ENCODE results near the gene ZNF525. TPM values are rescaled to one million over a fixed set of nuclear protein-coding genes. Genes with fewer than 3 reads are reported as not detected.
"Not testable (repeated sequence)": the region's sequence is repeated elsewhere in the genome, so short reads cannot be mapped to it uniquely, and the experiment has no call there.

Gene ZNF525
- total and polyA plus RNA-seq, 4 donors = 1.1 to 5.2 (median 1.4) TPM

- Histone ChIP-seq H3K27ac (ENCODE audit: low read depth in 1 of 2, low read length in 2 of 2) (peak overlapping the region; percentile 28 to 63), H3K27me3 (ENCODE audit: control insufficient read depth in 4 of 4, insufficient read depth in 4 of 4, low read length in 3 of 4) (no peaks in the 10 kb centered on the region), H3K9ac (ENCODE audit: low read depth in 1 of 2, low read length in 2 of 2) (peak overlapping the region in 1 of 2 donors; percentile 65), H3K36me3 (ENCODE audit: control insufficient read depth in 4 of 4, insufficient read depth in 3 of 4, low read depth in 1 of 4, low read length in 3 of 4) (peaks cover 2 to 12% (median 5%) of the 10 kb centered on the region in 4 donors), H3K4me1 (ENCODE audit: control insufficient read depth in 4 of 4, insufficient read depth in 4 of 4, low read length in 3 of 4) (peaks cover 0 to 16% (median 9%) of the 10 kb centered on the region in 4 donors), H3K4me3 (ENCODE audit: low read depth in 1 of 3, low read length in 3 of 3) (peak overlapping the region; percentile 26 to 75 (median 54)), H3K9me3 (ENCODE audit: control insufficient read depth in 4 of 4, low read length in 3 of 4) (peaks cover 6 to 17% (median 11%) of the 10 kb centered on the region in 4 donors)
- WGBS = 7% methylated on average over 18 of the region's 18 CpGs
- DNase-seq (ENCODE audit: low spot score) = no peak
- TF ChIP-seq HNF4A (conservative IDR thresholded peaks at IDR 0.05) (no peak), TAF1 (conservative IDR thresholded peaks at IDR 0.05) (no peak), RAD21 (IDR thresholded peaks at IDR 0.05) (no peak)
Observed at GRCh38 chr19:53394522-53394973, 29.0 kb downstream of the ZNF525 start.

- Histone ChIP-seq H3K9ac (ENCODE audit: low read depth in 1 of 2, low read length in 2 of 2) (peak within 1 kb of the TSS; percentile 61 to 85), H3K36me3 (ENCODE audit: control insufficient read depth in 4 of 4, insufficient read depth in 3 of 4, low read depth in 1 of 4, low read length in 3 of 4) (peaks cover 2 to 17% (median 10%) of the 10 kb centered on the region in 4 donors), H3K4me3 (ENCODE audit: low read depth in 1 of 3, low read length in 3 of 3) (peak within 1 kb of the TSS; percentile 75 to 77 (median 76)), H3K4me1 (ENCODE audit: control insufficient read depth in 4 of 4, insufficient read depth in 4 of 4, low read length in 3 of 4) (peaks cover 0 to 16% (median 9%) of the 10 kb centered on the region in 4 donors), H3K27ac (ENCODE audit: low read depth in 1 of 2, low read length in 2 of 2) (peak within 1 kb of the TSS; percentile 39 to 63), H3K9me3 (ENCODE audit: control insufficient read depth in 4 of 4, low read length in 3 of 4) (peaks cover 4 to 19% (median 9%) of the 10 kb centered on the region in 4 donors), H3K27me3 (ENCODE audit: control insufficient read depth in 4 of 4, insufficient read depth in 4 of 4, low read length in 3 of 4) (no peaks in the 10 kb centered on the region)
- under 1% methylated on average over 58 of the region's 58 CpGs for WGBS
- DNase-seq (ENCODE audit: low spot score) = peak; percentile 96
- TF ChIP-seq ATF3 (IDR thresholded peaks at IDR 0.05) (no peak), FOXA2 (IDR thresholded peaks at IDR 0.05) (no peak), RAD21 (IDR thresholded peaks at IDR 0.05) (peak; percentile 52 to 65), SP1 (IDR thresholded peaks at IDR 0.05) (peak; percentile 68), HNF4G (IDR thresholded peaks at IDR 0.05) (peak; percentile 13), REST (IDR thresholded peaks at IDR 0.05) (no peak), CTCF (IDR thresholded peaks at IDR 0.05; ENCODE audit: low read depth, low read length, missing input control) (peak; percentile 42), HNF4A (conservative IDR thresholded peaks at IDR 0.05) (peak; percentile 61 to 65), EGR1 (IDR thresholded peaks at IDR 0.05; ENCODE audit: low read depth in 2 of 2) (peak in 1 of 2 donors; percentile 36), NR2F2 (IDR thresholded peaks at IDR 0.05) (no peak), GABPA (IDR thresholded peaks at IDR 0.05 in 1 of 2, conservative IDR thresholded peaks at IDR 0.05 in 1 of 2) (peak in 1 of 2 donors; percentile 73), JUND (IDR thresholded peaks at IDR 0.05) (no peak)
Observed at GRCh38 chr19:53394974-53395839, 29.7 kb downstream of the ZNF525 start, which contains the start of gene ZNF765. TSS of gene ZNF765 (plus strand) at chr19:53395149. CDS start at chr19:53398016, 2,867 bp downstream.

GRCh38 chr19:53395840-53396524 lies 30.5 kb downstream of the ZNF525 start:
- 26% methylated on average over 9 of the region's 9 CpGs for whole genome bisulfite sequencing
- Histone ChIP-seq H3K9ac (ENCODE audit: low read depth in 1 of 2, low read length in 2 of 2) (peak overlapping the region in 1 of 2 donors; percentile 85), H3K4me3 (ENCODE audit: low read depth in 1 of 3, low read length in 3 of 3) (peak overlapping the region; percentile 75 to 77 (median 76)), H3K9me3 (ENCODE audit: control insufficient read depth in 4 of 4, low read length in 3 of 4) (peaks cover 0 to 15% (median 7%) of the 10 kb centered on the region in 4 donors), H3K4me1 (ENCODE audit: control insufficient read depth in 4 of 4, insufficient read depth in 4 of 4, low read length in 3 of 4) (peaks cover 0 to 16% (median 9%) of the 10 kb centered on the region in 4 donors), H3K36me3 (ENCODE audit: control insufficient read depth in 4 of 4, insufficient read depth in 3 of 4, low read depth in 1 of 4, low read length in 3 of 4) (peaks cover 5 to 23% (median 12%) of the 10 kb centered on the region in 4 donors)
- H3K27me3 ChIP-seq (ENCODE audit: control insufficient read depth in 4 of 4, insufficient read depth in 4 of 4, low read length in 3 of 4); DNase-seq (ENCODE audit: low spot score); H3K27ac ChIP-seq (ENCODE audit: low read depth in 1 of 2, low read length in 2 of 2): not testable (repeated sequence)

Data from liver (tissue), 9 donors.